Endothelial cell of umbilical vein (primary cell): ENCODE data around the gene CHTOP. TPM values are rescaled to one million over a fixed set of nuclear protein-coding genes. Genes with fewer than 3 reads are reported as not detected.
"Not testable (repeated sequence)": the region's sequence is repeated elsewhere in the genome, so short reads cannot be mapped to it uniquely, and the experiment has no call there.

ENCODE experiments used
- BruUV-seq: library from RNA; stranded (reverse); fragments of 400-500 nt; replicated peaks from 2 replicates; lab custom pipeline; 2021; lab: Mats Ljungman, UMichigan
- CTCF ChIA-PET: fragments of 300-600, 350-600 bp; sonication (Branson Sonifier 250); formaldehyde crosslinking; loops from one replicate; lab custom pipeline; 2021; ENCODE audit warnings: antibody characterized with exemption, inconsistent platforms; lab: Charles Lee
- POLR2A ChIA-PET: fragments of 300-600, 350-600 bp; sonication (Branson Sonifier 250); formaldehyde crosslinking; loops from one replicate; lab custom pipeline; 2021; ENCODE audit warnings: antibody characterized with exemption, inconsistent platforms; lab: Charles Lee
- DNase-seq: peaks from one replicate; pipeline ENCODE4 v3.0.0-alpha.2; 2011; ENCODE audit warnings: low read depth, low spot score
- FAIRE-seq: peaks from 2 replicates; lab custom pipeline; 2011; peaks lifted over from hg19 to GRCh38; lab: Jason Lieb, UNC
- H2AFZ ChIP-seq: 2 replicates; pipeline ENCODE4 v1.6.0; 2012; ENCODE audit warnings: low read depth, low read length, control low read depth, inconsistent platforms
- H3K27ac ChIP-seq: 2 replicates; pipeline ENCODE4 v1.5.1; 2011; ENCODE audit warnings: low read depth, mild to moderate bottlenecking, control low read depth, low read length, moderate library complexity; ENCODE audit not compliant: insufficient read depth
- H3K27me3 ChIP-seq, 2 experiments: 2 replicates each; pipeline versions ENCODE4 v1.6.0 to v1.6.1; 2011; ENCODE audit warnings: low read length in 2 of 2, mixed read lengths in 1 of 2; ENCODE audit not compliant: control insufficient read depth in 2 of 2, insufficient read depth in 2 of 2
- H3K36me3 ChIP-seq, 2 experiments: 2 replicates in 1 of 2; 3 replicates in 1 of 2; pipeline ENCODE4 v1.5.1; 2011; ENCODE audit warnings: low read length in 2 of 2, mild to moderate bottlenecking in 1 of 2, moderate library complexity in 1 of 2; ENCODE audit not compliant: control insufficient read depth in 2 of 2, insufficient read depth in 2 of 2; ENCODE audit errors: extremely low read depth in 1 of 2
- H3K4me1 ChIP-seq: 3 replicates; pipeline ENCODE4 v1.5.1; 2011; ENCODE audit warnings: mild to moderate bottlenecking, low read length; ENCODE audit not compliant: control insufficient read depth, insufficient read depth; ENCODE audit errors: extremely low read depth
- H3K4me2 ChIP-seq: 2 replicates; pipeline ENCODE4 v1.6.1; 2011; ENCODE audit warnings: low read length, control low read depth, mixed read lengths; ENCODE audit not compliant: insufficient read depth
- H3K4me3 ChIP-seq, 3 experiments: fragments of 200-600 bp in 1 of 3; sonication (generic), shearing (Covaris generic) in 1 of 3; replicated peaks in 1 of 3; 2 replicates each; pipeline ENCODE4 v1.5.1; 2011 to 2016; ENCODE audit warnings: control low read depth in 3 of 3, low read length in 3 of 3, mild to moderate bottlenecking in 2 of 3, inconsistent platforms in 1 of 3, low read depth in 1 of 3, moderate library complexity in 1 of 3; ENCODE audit not compliant: insufficient read depth in 1 of 3
- H3K79me2 ChIP-seq: 2 replicates; pipeline ENCODE4 v1.6.0; 2012; ENCODE audit warnings: low read length, inconsistent platforms; ENCODE audit not compliant: control insufficient read depth, insufficient read depth
- H3K9ac ChIP-seq: replicated peaks from 2 replicates; pipeline ENCODE3; 2011; ENCODE audit warnings: low read length, control low read depth; ENCODE audit not compliant: insufficient read depth; ENCODE audit errors: extremely low read depth
- H3K9me1 ChIP-seq: replicated peaks from 3 replicates; pipeline ENCODE4 v1.6.0; 2011; ENCODE audit warnings: mild to moderate bottlenecking, low read length; ENCODE audit not compliant: control insufficient read depth, insufficient read depth; ENCODE audit errors: extremely low read depth
- H3K9me3 ChIP-seq: replicated peaks from 2 replicates; pipeline ENCODE4 v1.5.1; 2012; ENCODE audit warnings: low read length, inconsistent platforms; ENCODE audit not compliant: control insufficient read depth, insufficient read depth
- H4K20me1 ChIP-seq: replicated peaks from 2 replicates; pipeline ENCODE3; 2011; ENCODE audit warnings: mild to moderate bottlenecking, low read length; ENCODE audit not compliant: control insufficient read depth, insufficient read depth; ENCODE audit errors: extremely low read depth
- EZH2 ChIP-seq: IDR thresholded peaks from 2 replicates; pipeline ENCODE4 v1.6.1; 2012; ENCODE audit warnings: borderline replicate concordance, low read depth, mild to moderate bottlenecking, moderate library complexity, low read length, inconsistent platforms; ENCODE audit not compliant: severe bottlenecking
- FOS ChIP-seq: IDR thresholded peaks from 2 replicates; pipeline ENCODE4 v1.6.1; 2011; ENCODE audit warnings: mild to moderate bottlenecking, low read length, moderate library complexity, borderline replicate concordance; ENCODE audit not compliant: insufficient read depth
- JUN ChIP-seq: IDR thresholded peaks from 2 replicates; pipeline ENCODE4 v1.6.1; 2011; ENCODE audit warnings: borderline replicate concordance, low read depth; ENCODE audit not compliant: insufficient read length, insufficient read depth
- MYC ChIP-seq: IDR thresholded peaks from one replicate; pipeline ENCODE4 v1.6.1; 2011; ENCODE audit warnings: mild to moderate bottlenecking, low read depth, low read length
- POLR2A ChIP-seq: IDR thresholded peaks from 2 replicates; pipeline ENCODE4 v1.6.1; 2012; ENCODE audit warnings: low read depth, mild to moderate bottlenecking, control low read depth, low read length
- dilution Hi-C: fragments of 300-500 bp; cut with MboI; formaldehyde crosslinking; loops from one replicate; pipeline ENCODE4 v1.15.0; 2019; ENCODE audit warnings: low sequenced_read_pairs; ENCODE audit not compliant: extremely low pct_ligation_motif_present
- intact Hi-C: fragments of 100-400 bp; cut with micrococcal nuclease; formaldehyde crosslinking; loops from one replicate; pipeline ENCODE4 v1.10.0; 2022
- polyA plus RNA-seq, 4 experiments: library from polyadenylated mRNA; depleted of rRNA in 3 of 4; stranded (reverse) in 3 of 4; unstranded in 1 of 4; fragments of >200 nt; gene quantifications; 2 replicates each; pipeline versions ENCODE4 v1.2.1 to v1.2.3, GENCODE V29; 2011 to 2012; ENCODE audit warnings: missing spikeins in 1 of 4
- total RNA-seq: library from RNA; stranded (reverse); gene quantifications from 2 replicates; pipeline ENCODE4 v1.2.3, GENCODE V29; 2021
- TF ChIP-seq, protein P1 (sequence below): IDR thresholded peaks from 2 replicates; pipeline ENCODE4 v1.6.1; 2011; ENCODE audit not compliant: insufficient read depth, insufficient read length
- TF ChIP-seq, protein P2 (sequence below), 2 donors: IDR thresholded peaks; 1 replicate in 1 of 2; 2 replicates in 1 of 2; pipeline ENCODE4 v1.5.1; 2011; ENCODE audit warnings: low read length in 2 of 2, mild to moderate bottlenecking in 2 of 2, moderate library complexity in 2 of 2, control low read depth in 1 of 2, inconsistent platforms in 1 of 2, low read depth in 1 of 2; ENCODE audit not compliant: insufficient read depth in 1 of 2; ENCODE audit errors: extremely low read depth in 1 of 2

The CHTOP gene
- total and polyA plus RNA-seq, 2 donors (not counting 3 experiments of a cell fraction or from before 2014, with no cell fraction given), result 62.0 to 74.4 TPM

DNA sequence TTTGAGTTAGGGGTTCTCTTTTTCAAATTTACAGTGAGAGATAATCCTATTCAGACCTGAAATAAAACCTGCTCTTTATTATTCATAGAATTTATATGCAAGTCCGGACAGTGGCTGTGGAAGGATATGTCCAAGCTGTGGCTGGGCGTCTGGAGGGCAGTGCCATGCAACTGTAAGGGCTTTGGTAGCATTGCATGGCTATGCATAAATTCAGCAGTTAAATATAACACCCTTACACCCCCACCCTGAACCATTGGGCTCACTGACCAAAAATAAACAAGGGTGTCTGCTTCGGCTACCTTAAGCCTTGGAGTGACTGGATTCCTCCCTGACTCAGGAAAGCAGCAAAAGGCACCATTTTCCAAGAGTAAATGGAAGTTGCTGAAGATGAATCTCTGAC lies 5.4 kb downstream of the CHTOP start:
- peaks cover 6% of the 10 kb centered on the region for H3K4me1 ChIP-seq
- DNase-seq (no peak), FAIRE-seq (no peak)
- H3K79me2 ChIP-seq, result peaks cover 55% of the 10 kb centered on the region
- no peaks in the 10 kb centered on the region for H3K27me3 ChIP-seq
- no peaks in the 10 kb centered on the region for H3K9me1 ChIP-seq
- H3K4me2 ChIP-seq, result no peak overlapping the region
- intact Hi-C loops (no loop called here), dilution Hi-C loops (no loop called here)
- no peak overlapping the region for H3K27ac ChIP-seq
- no peaks in the 10 kb centered on the region for H3K9me3 ChIP-seq
- no peak overlapping the region for H2AFZ ChIP-seq
- TF ChIP-seq, protein P1, sequence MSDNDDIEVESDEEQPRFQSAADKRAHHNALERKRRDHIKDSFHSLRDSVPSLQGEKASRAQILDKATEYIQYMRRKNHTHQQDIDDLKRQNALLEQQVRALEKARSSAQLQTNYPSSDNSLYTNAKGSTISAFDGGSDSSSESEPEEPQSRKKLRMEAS, result no peak
- TF ChIP-seq, protein P2, sequence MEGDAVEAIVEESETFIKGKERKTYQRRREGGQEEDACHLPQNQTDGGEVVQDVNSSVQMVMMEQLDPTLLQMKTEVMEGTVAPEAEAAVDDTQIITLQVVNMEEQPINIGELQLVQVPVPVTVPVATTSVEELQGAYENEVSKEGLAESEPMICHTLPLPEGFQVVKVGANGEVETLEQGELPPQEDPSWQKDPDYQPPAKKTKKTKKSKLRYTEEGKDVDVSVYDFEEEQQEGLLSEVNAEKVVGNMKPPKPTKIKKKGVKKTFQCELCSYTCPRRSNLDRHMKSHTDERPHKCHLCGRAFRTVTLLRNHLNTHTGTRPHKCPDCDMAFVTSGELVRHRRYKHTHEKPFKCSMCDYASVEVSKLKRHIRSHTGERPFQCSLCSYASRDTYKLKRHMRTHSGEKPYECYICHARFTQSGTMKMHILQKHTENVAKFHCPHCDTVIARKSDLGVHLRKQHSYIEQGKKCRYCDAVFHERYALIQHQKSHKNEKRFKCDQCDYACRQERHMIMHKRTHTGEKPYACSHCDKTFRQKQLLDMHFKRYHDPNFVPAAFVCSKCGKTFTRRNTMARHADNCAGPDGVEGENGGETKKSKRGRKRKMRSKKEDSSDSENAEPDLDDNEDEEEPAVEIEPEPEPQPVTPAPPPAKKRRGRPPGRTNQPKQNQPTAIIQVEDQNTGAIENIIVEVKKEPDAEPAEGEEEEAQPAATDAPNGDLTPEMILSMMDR (IDR thresholded peaks at IDR 0.05; ENCODE audit: extremely low read depth in 1 of 2, insufficient read depth in 1 of 2, low read depth in 1 of 2, low read length in 2 of 2), result no peak
- TF ChIP-seq FOS (no peak), MYC (no peak), JUN (no peak), POLR2A (no peak), EZH2 (no peak)
- H3K4me3 ChIP-seq, result no peak overlapping the region
- ChIA-PET CTCF (interaction anchor here (1.1 to 3.0 kb wide), 3 partner anchors 12 to 67 kb away, joined by 3 to 12 read pairs (median 12); partner anchors contain the start of gene S100A13), POLR2A (no interaction called here)
- H4K20me1 ChIP-seq, result peaks cover 2% of the 10 kb centered on the region
- H3K36me3 ChIP-seq, result peaks cover 36 to 50% of the 10 kb centered on the region in 2 experiments
- no peak overlapping the region for H3K9ac ChIP-seq
- no TSS peak for BruUV-seq

DNA sequence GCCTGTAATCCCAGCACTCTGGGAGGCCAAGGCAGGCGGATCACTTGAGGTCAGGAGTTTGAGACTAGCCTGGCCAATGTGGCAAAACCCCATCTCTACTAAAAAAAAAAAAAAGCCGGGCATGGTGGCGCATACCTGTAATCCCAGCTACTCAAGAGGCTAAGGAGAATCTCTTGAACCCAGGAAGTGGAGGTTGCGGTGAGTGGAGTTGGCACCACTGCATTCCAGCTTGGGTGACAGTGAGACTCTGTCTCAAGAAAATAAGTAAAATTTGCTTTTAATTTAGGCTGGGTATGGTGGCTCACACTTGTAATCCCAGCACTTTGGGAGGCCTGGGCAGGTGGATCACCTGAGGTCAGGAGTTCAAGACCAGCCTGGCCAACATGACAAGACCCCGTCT lies 6.3 kb downstream of the CHTOP start:
- Histone ChIP-seq H3K79me2 (peaks cover 46% of the 10 kb centered on the region), H3K36me3 (peaks cover 41 to 53% of the 10 kb centered on the region in 2 experiments)
- DNase-seq, H4K20me1 ChIP-seq, H2AFZ ChIP-seq, H3K4me3 ChIP-seq, H3K27ac ChIP-seq, POLR2A ChIA-PET, H3K9ac ChIP-seq, H3K4me2 ChIP-seq, BruUV-seq, H3K9me1 ChIP-seq, H3K27me3 ChIP-seq, FAIRE-seq, intact Hi-C loops, H3K9me3 ChIP-seq, H3K4me1 ChIP-seq, dilution Hi-C loops: not testable (repeated sequence)
- CTCF ChIA-PET, result interaction anchor here (0.9 to 2.7 kb wide), 4 partner anchors 13 to 129 kb away, joined by 3 to 12 read pairs (median 3); partner anchors contain the start of gene S100A13
